Psoas muscle (tissue), 8 donors: ENCODE data around the gene ACOX3. TPM values are rescaled to one million over a fixed set of nuclear protein-coding genes. Genes with fewer than 3 reads are reported as not detected.
A peak's percentile ranks its signal among the peaks of the same experiment; 100 is the strongest.

ENCODE experiments used
- ATAC-seq, 4 donors: fragments of 200-7000 bp; cut with Tn5 transposase; one replicate each; pipeline ENCODE4 v1.9.1; 2020; ENCODE audit warnings: moderate library complexity in 3 of 4, mild to moderate bottlenecking in 2 of 4
- DNase-seq, 2 donors: peaks; one replicate each; pipeline ENCODE4 v3.0.0-alpha.2; 2020
- H3K27ac ChIP-seq: fragments of 200-600 bp; one replicate; pipeline ENCODE4 v1.8.0; 2022
- H3K27me3 ChIP-seq, 3 donors: fragments of 200-600 bp in 1 of 3; one replicate each; pipeline versions ENCODE4 v1.6.1 to v1.8.0; 2013 to 2022; ENCODE audit warnings: low read length in 2 of 3, mild to moderate bottlenecking in 2 of 3, moderate library complexity in 1 of 3; ENCODE audit not compliant: insufficient read depth in 3 of 3
- H3K36me3 ChIP-seq, 2 donors: fragments of 200-600 bp in 1 of 2; one replicate each; pipeline versions ENCODE4 v1.6.1 to v1.8.0; 2013 to 2022; ENCODE audit warnings: low read depth in 1 of 2, mild to moderate bottlenecking in 1 of 2, moderate library complexity in 1 of 2; ENCODE audit not compliant: insufficient read depth in 1 of 2
- H3K4me1 ChIP-seq: fragments of 200-600 bp; one replicate; pipeline ENCODE4 v1.8.0; 2022
- H3K4me3 ChIP-seq: fragments of 200-600 bp; one replicate; pipeline ENCODE4 v1.8.0; 2022; ENCODE audit warnings: mild to moderate bottlenecking
- H3K9me3 ChIP-seq: fragments of 200-600 bp; one replicate; pipeline ENCODE4 v1.8.0; 2022
- CTCF ChIP-seq: fragments of 200-600 bp; IDR thresholded peaks from one replicate; pipeline ENCODE4 v1.8.0; 2022; ENCODE audit warnings: antibody characterized with exemption
- WGBS, 3 donors: extraction: QIAGEN DNeasy Blood & Tissue Kit; methylation state at CpG; one replicate each; pipeline versions ENCODE4 v1.1.6 to v1.1.7; 2013; 5-methylcytosine and 5-hydroxymethylcytosine counted together
- intact Hi-C, 2 donors: fragments of 100-400 bp; cut with DNase I; formaldehyde crosslinking; loops; one replicate each; pipeline versions ENCODE4 v1.11.0 to v1.14.2; 2022
- polyA plus RNA-seq, 3 donors: library from polyadenylated mRNA; stranded (reverse); fragments of 200-250 nt; gene quantifications; one replicate each; pipeline ENCODE4 v1.2.3, GENCODE V29; 2013
- total RNA-seq, 4 donors: library from RNA; stranded (reverse); fragmentation: NEBNext Ultra II Directional in 2 of 4; extraction: Animal tissue kit (Norgen Biotek cat#: 25700) in 2 of 4; gene quantifications; one replicate each; pipeline versions ENCODE4 v1.2.1 to v1.2.4, GENCODE V29; 2021 to 2023
- donor health status: healthy with polysubstance abuse.
- donor health status: DM: no; HTN: no; CAD: no; lungs with moderate emphysema.
- donor health status: Bipolar disorder and iron deficiency.
- donor health status: healthy.
- donor health status: DM: yes; HTN: yes; CAD: no.
- donor health status: DM: no; HTN: no; CAD: no.
- donor health status: DM: no; HTN: no; CAD: no.
- donor health status: DM: yes; HTN: yes; CAD: no.

Gene ACOX3
- total and polyA plus RNA-seq, 7 donors = 5.6 to 18.8 (median 10.8) TPM

GRCh38 chr4:8404791-8405515 is 35.6 kb downstream of the ACOX3 start:
- 81 to 82% (median 81%) methylated on average over 14 of the region's 14 CpGs for WGBS, 3 donors
- ATAC-seq = no peak
- Histone ChIP-seq H3K27ac (no peak overlapping the region), H3K27me3 (no peaks in the 10 kb centered on the region), H3K9me3 (no peaks in the 10 kb centered on the region), H3K4me3 (no peak overlapping the region), H3K36me3 (peaks cover 0 to 59% of the 10 kb centered on the region in 2 donors), H3K4me1 (peaks cover 12% of the 10 kb centered on the region)
- no peak for TF ChIP-seq CTCF
- DNase-seq = peak in 1 of 2 donors; percentile 46
- intact Hi-C loops = loop anchor here (5.0 kb wide), 2 partner anchors 138 to 228 kb away; partner anchors contain the start of gene HTRA3 (in 1 of the 2)

- Histone ChIP-seq H3K4me3 (no peak overlapping the region), H3K27ac (no peak overlapping the region), H3K36me3 (peaks cover 0 to 58% of the 10 kb centered on the region in 2 donors), H3K4me1 (peaks cover 12% of the 10 kb centered on the region), H3K27me3 (no peaks in the 10 kb centered on the region), H3K9me3 (no peaks in the 10 kb centered on the region)
- ATAC-seq = no peak
- 89 to 91% (median 89%) methylated on average over 13 of the region's 13 CpGs for WGBS, 3 donors
- DNase-seq = peak in 1 of 2 donors; percentile 45
- intact Hi-C loops = loop anchor here (1.0 to 5.0 kb wide), 5 partner anchors 135 to 227 kb away; partner anchors contain the start of gene HTRA3 (in 2 of the 2)
- no peak for TF ChIP-seq CTCF
These were observed 36.5 kb downstream of the ACOX3 start for GRCh38 chr4:8403976-8404375.

- 45 to 46% (median 45%) methylated on average over 12 of the region's 12 CpGs for WGBS, 3 donors
- DNase-seq (peak; percentile 86 to 92), ATAC-seq (peak; percentile 84 to 91 (median 90))
- intact Hi-C loops = loop anchor here (1.0 to 5.0 kb wide), 5 partner anchors 134 to 226 kb away; partner anchors contain the start of gene HTRA3 (in 2 of the 2)
- H3K4me3 ChIP-seq = no peak overlapping the region
- TF ChIP-seq CTCF = peak; percentile 95
- H3K27me3 ChIP-seq = no peaks in the 10 kb centered on the region
- H3K27ac ChIP-seq = peak overlapping the region; percentile 63
- H3K36me3 ChIP-seq = peaks cover 0 to 58% of the 10 kb centered on the region in 2 donors
- no peaks in the 10 kb centered on the region for H3K9me3 ChIP-seq
- peaks cover 12% of the 10 kb centered on the region for H3K4me1 ChIP-seq
These were observed 37.3 kb downstream of the ACOX3 start for GRCh38 chr4:8403173-8403753.

GRCh38 chr4:8402640-8403039 is 37.9 kb downstream of the ACOX3 start:
- Histone ChIP-seq H3K27me3 (no peaks in the 10 kb centered on the region), H3K4me3 (no peak overlapping the region), H3K9me3 (no peaks in the 10 kb centered on the region), H3K27ac (peak overlapping the region; percentile 63), H3K36me3 (peaks cover 0 to 57% of the 10 kb centered on the region in 2 donors), H3K4me1 (peaks cover 12% of the 10 kb centered on the region)
- 47 to 65% (median 60%) methylated on average over 14 of the region's 14 CpGs for WGBS, 3 donors
- ATAC-seq (peak; percentile 24 to 46 (median 34)), DNase-seq (peak; percentile 41 to 73)
- intact Hi-C loops = loop anchor here (1.0 to 5.0 kb wide), 5 partner anchors 134 to 225 kb away; partner anchors contain the start of gene HTRA3 (in 2 of the 2)
- TF ChIP-seq CTCF = no peak
